Fibroblast of skin of scalp (primary cell): ENCODE data around the gene MCM7.

Experiments
- DNase-seq: peaks from one replicate; pipeline ENCODE4 v3.0.0-alpha.2; 2013

MCM7 gene

GRCh38 chr7:100066953-100067352, 34.2 kb downstream of the MCM7 start:
- no peak for DNase-seq

GRCh38 chr7:100065452-100066186, 35.6 kb downstream of the MCM7 start:
- peak; percentile 25 for DNase-seq

GRCh38 chr7:100064162-100064561, 37.0 kb downstream of the MCM7 start:
- DNase-seq: no peak

GRCh38 chr7:100063376-100063775, 37.8 kb downstream of the MCM7 start:
- no peak for DNase-seq

- DNase-seq: no peak
Measured at GRCh38 chr7:100061518-100062193, 39.5 kb downstream of the MCM7 start.

GRCh38 chr7:100059251-100059739, 41.9 kb downstream of the MCM7 start:
- DNase-seq: no peak

GRCh38 chr7:100057006-100057405, 44.2 kb downstream of the MCM7 start:
- no peak for DNase-seq

GRCh38 chr7:100053215-100053614, 48.0 kb downstream of the MCM7 start:
- DNase-seq: peak; percentile 42

- no peak for DNase-seq
Measured at GRCh38 chr7:100051611-100052010, 49.6 kb downstream of the MCM7 start.

GRCh38 chr7:100049441-100050291, 51.5 kb downstream of the MCM7 start, which contains the start of gene ZSCAN21:
Gene ZSCAN21 (plus strand): TSS chr7:100049774. CDS start chr7:100057007, 7,233 bp downstream.
- peak; percentile 86 for DNase-seq

GRCh38 chr7:100048680-100049079, 52.5 kb downstream of the MCM7 start:
- DNase-seq: no peak

GRCh38 chr7:100044718-100045117, 56.5 kb downstream of the MCM7 start:
- no peak for DNase-seq
